Measurements from ENCODE around the gene HYCC1.

The HYCC1 gene

GRCh38 chr7:23014681-23015080 is 751 bp upstream of the HYCC1 start:
- Histone ChIP-seq H3K36me3 (ENCODE audit: insufficient read depth, low read length) (no peaks in the 10 kb centered on the region), H3K4me2 (ENCODE audit: low read length) (peak overlapping the region; percentile 53), H3K9ac (ENCODE audit: low read depth, low read length) (peak overlapping the region; percentile 35), H3K9me3 (replicated peaks; ENCODE audit: low read length) (no peaks in the 10 kb centered on the region), H3K27me3 (ENCODE audit: control insufficient read depth, insufficient read depth, low read length) (no peaks in the 10 kb centered on the region), H3K4me3 (ENCODE audit: low read length) (no peak overlapping the region), H3K4me1 (ENCODE audit: control insufficient read depth, insufficient read depth, low read length) (peaks cover 26% of the 10 kb centered on the region)

- Histone ChIP-seq H3K4me2 (ENCODE audit: low read length) (peak overlapping the region; percentile 95), H3K27me3 (ENCODE audit: control insufficient read depth, insufficient read depth, low read length) (no peaks in the 10 kb centered on the region), H3K4me1 (ENCODE audit: control insufficient read depth, insufficient read depth, low read length) (peaks cover 29% of the 10 kb centered on the region), H3K4me3 (ENCODE audit: low read length) (peak overlapping the region; percentile 92), H3K36me3 (ENCODE audit: insufficient read depth, low read length) (no peaks in the 10 kb centered on the region), H3K9me3 (replicated peaks; ENCODE audit: low read length) (no peaks in the 10 kb centered on the region), H3K9ac (ENCODE audit: low read depth, low read length) (peak overlapping the region; percentile 90)
These were observed 819 bp downstream of the HYCC1 start for GRCh38 chr7:23012908-23013714.

- Histone ChIP-seq H3K4me3 (ENCODE audit: low read length) (peak overlapping the region; percentile 92), H3K4me2 (ENCODE audit: low read length) (peak overlapping the region; percentile 95), H3K9me3 (replicated peaks; ENCODE audit: low read length) (no peaks in the 10 kb centered on the region), H3K9ac (ENCODE audit: low read depth, low read length) (peak overlapping the region; percentile 90), H3K27me3 (ENCODE audit: control insufficient read depth, insufficient read depth, low read length) (no peaks in the 10 kb centered on the region), H3K36me3 (ENCODE audit: insufficient read depth, low read length) (no peaks in the 10 kb centered on the region), H3K4me1 (ENCODE audit: control insufficient read depth, insufficient read depth, low read length) (peaks cover 29% of the 10 kb centered on the region)
These were observed 1.7 kb downstream of the HYCC1 start for GRCh38 chr7:23012186-23012585.

- H3K27me3 ChIP-seq (ENCODE audit: control insufficient read depth, insufficient read depth, low read length): no peaks in the 10 kb centered on the region
- no peaks in the 10 kb centered on the region for H3K36me3 ChIP-seq (ENCODE audit: insufficient read depth, low read length)
- H3K9ac ChIP-seq (ENCODE audit: low read depth, low read length): no peak overlapping the region
- peaks cover 29% of the 10 kb centered on the region for H3K4me1 ChIP-seq (ENCODE audit: control insufficient read depth, insufficient read depth, low read length)
- H3K4me2 ChIP-seq (ENCODE audit: low read length): peak overlapping the region; percentile 95
- H3K4me3 ChIP-seq (ENCODE audit: low read length): peak overlapping the region; percentile 16
- no peaks in the 10 kb centered on the region for H3K9me3 ChIP-seq (replicated peaks; ENCODE audit: low read length)
These were observed 2.6 kb downstream of the HYCC1 start for GRCh38 chr7:23011222-23011924.

GRCh38 chr7:23009303-23009702 is 4.6 kb downstream of the HYCC1 start:
- H3K4me2 ChIP-seq (ENCODE audit: low read length): peak overlapping the region; percentile 45
- H3K9ac ChIP-seq (ENCODE audit: low read depth, low read length): no peak overlapping the region
- H3K9me3 ChIP-seq (replicated peaks; ENCODE audit: low read length): no peaks in the 10 kb centered on the region
- peaks cover 27% of the 10 kb centered on the region for H3K4me1 ChIP-seq (ENCODE audit: control insufficient read depth, insufficient read depth, low read length)
- no peaks in the 10 kb centered on the region for H3K36me3 ChIP-seq (ENCODE audit: insufficient read depth, low read length)
- H3K4me3 ChIP-seq (ENCODE audit: low read length): no peak overlapping the region
- no peaks in the 10 kb centered on the region for H3K27me3 ChIP-seq (ENCODE audit: control insufficient read depth, insufficient read depth, low read length)

GRCh38 chr7:23004247-23004520 is 9.7 kb downstream of the HYCC1 start:
- Histone ChIP-seq H3K36me3 (ENCODE audit: insufficient read depth, low read length) (no peaks in the 10 kb centered on the region), H3K4me2 (ENCODE audit: low read length) (peak overlapping the region; percentile 24), H3K9me3 (replicated peaks; ENCODE audit: low read length) (no peaks in the 10 kb centered on the region), H3K4me1 (ENCODE audit: control insufficient read depth, insufficient read depth, low read length) (peaks cover 31% of the 10 kb centered on the region), H3K4me3 (ENCODE audit: low read length) (no peak overlapping the region), H3K9ac (ENCODE audit: low read depth, low read length) (peak overlapping the region; percentile 22), H3K27me3 (ENCODE audit: control insufficient read depth, insufficient read depth, low read length) (no peaks in the 10 kb centered on the region)

- Histone ChIP-seq H3K4me2 (ENCODE audit: low read length) (peak overlapping the region; percentile 24), H3K9ac (ENCODE audit: low read depth, low read length) (peak overlapping the region; percentile 22), H3K4me1 (ENCODE audit: control insufficient read depth, insufficient read depth, low read length) (peaks cover 32% of the 10 kb centered on the region), H3K36me3 (ENCODE audit: insufficient read depth, low read length) (no peaks in the 10 kb centered on the region), H3K9me3 (replicated peaks; ENCODE audit: low read length) (no peaks in the 10 kb centered on the region), H3K27me3 (ENCODE audit: control insufficient read depth, insufficient read depth, low read length) (no peaks in the 10 kb centered on the region), H3K4me3 (ENCODE audit: low read length) (no peak overlapping the region)
These were observed 10.3 kb downstream of the HYCC1 start for GRCh38 chr7:23003505-23004246.

- H3K9me3 ChIP-seq (replicated peaks; ENCODE audit: low read length): no peaks in the 10 kb centered on the region
- H3K4me1 ChIP-seq (ENCODE audit: control insufficient read depth, insufficient read depth, low read length): peaks cover 40% of the 10 kb centered on the region
- no peak overlapping the region for H3K4me2 ChIP-seq (ENCODE audit: low read length)
- no peaks in the 10 kb centered on the region for H3K36me3 ChIP-seq (ENCODE audit: insufficient read depth, low read length)
- no peaks in the 10 kb centered on the region for H3K27me3 ChIP-seq (ENCODE audit: control insufficient read depth, insufficient read depth, low read length)
- H3K9ac ChIP-seq (ENCODE audit: low read depth, low read length): no peak overlapping the region
- no peak overlapping the region for H3K4me3 ChIP-seq (ENCODE audit: low read length)
These were observed 11.2 kb downstream of the HYCC1 start for GRCh38 chr7:23002698-23003097.

GRCh38 chr7:23001610-23002009 is 12.3 kb downstream of the HYCC1 start:
- Histone ChIP-seq H3K36me3 (ENCODE audit: insufficient read depth, low read length) (no peaks in the 10 kb centered on the region), H3K27me3 (ENCODE audit: control insufficient read depth, insufficient read depth, low read length) (no peaks in the 10 kb centered on the region), H3K4me2 (ENCODE audit: low read length) (no peak overlapping the region), H3K4me3 (ENCODE audit: low read length) (no peak overlapping the region), H3K4me1 (ENCODE audit: control insufficient read depth, insufficient read depth, low read length) (peaks cover 42% of the 10 kb centered on the region), H3K9me3 (replicated peaks; ENCODE audit: low read length) (no peaks in the 10 kb centered on the region), H3K9ac (ENCODE audit: low read depth, low read length) (no peak overlapping the region)

GRCh38 chr7:23000597-23001360 is 13.2 kb downstream of the HYCC1 start:
- Histone ChIP-seq H3K27me3 (ENCODE audit: control insufficient read depth, insufficient read depth, low read length) (no peaks in the 10 kb centered on the region), H3K4me1 (ENCODE audit: control insufficient read depth, insufficient read depth, low read length) (peaks cover 44% of the 10 kb centered on the region), H3K36me3 (ENCODE audit: insufficient read depth, low read length) (no peaks in the 10 kb centered on the region), H3K4me2 (ENCODE audit: low read length) (no peak overlapping the region), H3K9ac (ENCODE audit: low read depth, low read length) (no peak overlapping the region), H3K4me3 (ENCODE audit: low read length) (no peak overlapping the region), H3K9me3 (replicated peaks; ENCODE audit: low read length) (no peaks in the 10 kb centered on the region)

- H3K4me1 ChIP-seq (ENCODE audit: control insufficient read depth, insufficient read depth, low read length): peaks cover 32% of the 10 kb centered on the region
- no peaks in the 10 kb centered on the region for H3K36me3 ChIP-seq (ENCODE audit: insufficient read depth, low read length)
- H3K27me3 ChIP-seq (ENCODE audit: control insufficient read depth, insufficient read depth, low read length): no peaks in the 10 kb centered on the region
- no peak overlapping the region for H3K4me2 ChIP-seq (ENCODE audit: low read length)
- no peak overlapping the region for H3K4me3 ChIP-seq (ENCODE audit: low read length)
- no peaks in the 10 kb centered on the region for H3K9me3 ChIP-seq (replicated peaks; ENCODE audit: low read length)
- H3K9ac ChIP-seq (ENCODE audit: low read depth, low read length): no peak overlapping the region
These were observed 15.4 kb downstream of the HYCC1 start for GRCh38 chr7:22998519-22998896.
